H9 (cell line): ENCODE results near the gene MPP2. TPM values are rescaled to one million over a fixed set of nuclear protein-coding genes. Genes with fewer than 3 reads are reported as not detected.

Experiments used
- DNase-seq: peaks from one replicate; pipeline ENCODE4 v3.0.0-alpha.2; 2017
- H2AFZ ChIP-seq: one replicate; pipeline ENCODE4 v1.6.1; 2013; ENCODE audit warnings: mild to moderate bottlenecking, low read length, control low read depth, moderate library complexity
- H2AK5ac ChIP-seq: 2 replicates; pipeline ENCODE4 v1.6.1; 2013; ENCODE audit warnings: low read length, control low read depth, mixed read lengths; ENCODE audit not compliant: insufficient read length
- H2BK120ac ChIP-seq: one replicate; pipeline ENCODE4 v1.6.1; 2013; ENCODE audit warnings: low read depth, mild to moderate bottlenecking, low read length, control low read depth, inconsistent platforms; ENCODE audit not compliant: poor library complexity, severe bottlenecking
- H2BK12ac ChIP-seq: 2 replicates; pipeline ENCODE4 v1.6.1; 2013; ENCODE audit warnings: low read length, control low read depth, mixed read lengths, low read depth; ENCODE audit not compliant: insufficient read length
- H2BK15ac ChIP-seq: 2 replicates; pipeline ENCODE4 v1.6.1; 2013; ENCODE audit warnings: low read depth, low read length, control low read depth
- H2BK20ac ChIP-seq: one replicate; pipeline ENCODE4 v1.6.1; 2013; ENCODE audit warnings: low read depth, mild to moderate bottlenecking, low read length, control low read depth, inconsistent platforms; ENCODE audit not compliant: poor library complexity, severe bottlenecking
- H2BK5ac ChIP-seq: 2 replicates; pipeline ENCODE4 v1.6.1; 2013; ENCODE audit warnings: low read length, control low read depth, mixed read lengths; ENCODE audit not compliant: insufficient read length
- H3K14ac ChIP-seq: 2 replicates; pipeline ENCODE4 v1.6.1; 2013; ENCODE audit warnings: low read length, control low read depth; ENCODE audit not compliant: insufficient read depth
- H3K18ac ChIP-seq: 2 replicates; pipeline ENCODE4 v1.6.1; 2013; ENCODE audit warnings: low read depth, mild to moderate bottlenecking, mixed read lengths, low read length, control low read depth; ENCODE audit not compliant: insufficient read length
- H3K23ac ChIP-seq: 2 replicates; pipeline ENCODE4 v1.6.1; 2013; ENCODE audit warnings: low read length, control low read depth, mixed read lengths, low read depth; ENCODE audit not compliant: insufficient read length
- H3K23me2 ChIP-seq: 2 replicates; pipeline ENCODE4 v1.6.1; 2013; ENCODE audit warnings: low read depth, mild to moderate bottlenecking, mixed read lengths, low read length, control low read depth; ENCODE audit not compliant: insufficient read length, poor library complexity, severe bottlenecking
- H3K27ac ChIP-seq: 2 replicates; pipeline ENCODE4 v1.5.1; 2013; ENCODE audit warnings: low read length, control low read depth, mixed read lengths, low read depth; ENCODE audit not compliant: insufficient read length
- H3K27me3 ChIP-seq: 2 replicates; pipeline ENCODE4 v1.6.1; 2013; ENCODE audit warnings: low read length, control low read depth, inconsistent platforms; ENCODE audit not compliant: insufficient read depth
- H3K4ac ChIP-seq: 2 replicates; pipeline ENCODE4 v1.6.1; 2013; ENCODE audit warnings: low read depth, mild to moderate bottlenecking, control low read depth, inconsistent platforms, low read length, moderate library complexity
- H3K4me1 ChIP-seq: 2 replicates; pipeline ENCODE4 v1.6.1; 2013; ENCODE audit warnings: low read length, control low read depth, inconsistent platforms; ENCODE audit not compliant: insufficient read depth
- H3K4me2 ChIP-seq: 2 replicates; pipeline ENCODE4 v1.6.1; 2013; ENCODE audit warnings: low read length, control low read depth, mixed read lengths; ENCODE audit not compliant: insufficient read length, insufficient read depth
- H3K56ac ChIP-seq: 2 replicates; pipeline ENCODE4 v1.6.1; 2013; ENCODE audit warnings: low read depth, mild to moderate bottlenecking, mixed read lengths, low read length, control low read depth; ENCODE audit not compliant: insufficient read length
- H3K79me1 ChIP-seq: 2 replicates; pipeline ENCODE4 v1.6.1; 2013; ENCODE audit warnings: low read depth, mild to moderate bottlenecking, moderate library complexity, low read length, control low read depth, inconsistent platforms; ENCODE audit not compliant: insufficient read depth, poor library complexity, severe bottlenecking
- H3K79me2 ChIP-seq: 2 replicates; pipeline ENCODE4 v1.6.1; 2013; ENCODE audit warnings: low read length, control low read depth, inconsistent platforms; ENCODE audit not compliant: insufficient read depth
- H3K9ac ChIP-seq: 2 replicates; pipeline ENCODE4 v1.6.1; 2013; ENCODE audit warnings: low read length, control low read depth, mixed read lengths; ENCODE audit not compliant: insufficient read length; ENCODE audit errors: extremely low read depth
- H3K9me3 ChIP-seq: one replicate; pipeline ENCODE4 v1.6.1; 2013; ENCODE audit warnings: low read depth, low read length, inconsistent platforms; ENCODE audit not compliant: control insufficient read depth
- H3T11ph ChIP-seq: one replicate; pipeline ENCODE4 v1.6.1; 2013; ENCODE audit warnings: mild to moderate bottlenecking, low read length, control low read depth, inconsistent platforms
- H4K20me1 ChIP-seq: one replicate; pipeline ENCODE4 v1.6.1; 2013; ENCODE audit not compliant: control insufficient read depth, insufficient read length, insufficient read depth
- H4K5ac ChIP-seq: 2 replicates; pipeline ENCODE4 v1.6.1; 2013; ENCODE audit warnings: low read depth, mild to moderate bottlenecking, mixed read lengths, low read length, control low read depth; ENCODE audit not compliant: insufficient read length
- H4K8ac ChIP-seq: replicated peaks from 2 replicates; pipeline ENCODE4 v1.6.1; 2013; ENCODE audit warnings: low read length, control low read depth, mixed read lengths, low read depth; ENCODE audit not compliant: insufficient read length
- H4K91ac ChIP-seq: 2 replicates; pipeline ENCODE4 v1.6.1; 2013; ENCODE audit warnings: low read depth, mild to moderate bottlenecking, moderate library complexity, mixed read lengths, low read length, control low read depth; ENCODE audit not compliant: insufficient read length
- H3K27ac Mint-ChIP-seq, 3 experiments: 2 replicates in 2 of 3; 3 replicates in 1 of 3; pipeline ENCODE4 v1.8.0; 2020 to 2021; ENCODE audit warnings: mixed read lengths in 3 of 3, mild to moderate bottlenecking in 1 of 3, moderate library complexity in 1 of 3
- H3K27me3 Mint-ChIP-seq: 2 replicates; pipeline ENCODE4 v1.8.0; 2021; ENCODE audit warnings: low read depth, mild to moderate bottlenecking, moderate library complexity, mixed read lengths
- H3K36me3 Mint-ChIP-seq, 3 experiments: 2 replicates in 2 of 3; 3 replicates in 1 of 3; pipeline ENCODE4 v1.8.0; 2020 to 2021; ENCODE audit warnings: low read depth in 3 of 3, mixed read lengths in 3 of 3; ENCODE audit not compliant: insufficient read depth in 1 of 3
- H3K4me1 Mint-ChIP-seq, 2 experiments: 2 replicates each; pipeline ENCODE4 v1.8.0; 2020; ENCODE audit warnings: mixed read lengths in 2 of 2
- H3K4me3 Mint-ChIP-seq, 2 experiments: 2 replicates in 1 of 2; 3 replicates in 1 of 2; pipeline ENCODE4 v1.8.0; 2020 to 2021; ENCODE audit warnings: mild to moderate bottlenecking in 2 of 2, mixed read lengths in 2 of 2, moderate library complexity in 1 of 2
- H3K9me3 Mint-ChIP-seq, 2 experiments: 2 replicates in 1 of 2; 3 replicates in 1 of 2; pipeline ENCODE4 v1.8.0; 2020; ENCODE audit warnings: mild to moderate bottlenecking in 2 of 2, mixed read lengths in 2 of 2, moderate library complexity in 1 of 2
- WGBS: extraction: QIAGEN DNeasy Blood & Tissue Kit; methylation state at CpG from one replicate; pipeline ENCODE4 v1.1.7; 2013; ENCODE audit warnings: missing lambda C conversion rate, low lambda C conversion rate, mixed read lengths; ENCODE audit not compliant: insufficient read length; ENCODE audit errors: extremely low coverage; 5-methylcytosine and 5-hydroxymethylcytosine counted together
- total RNA-seq: library from RNA; stranded (reverse); gene quantifications from 2 replicates; pipeline ENCODE4 v1.2.1, GENCODE V29; 2021
- TF ChIP-seq, protein P1 (sequence below): fragments of 200-600 bp; sonication (generic); conservative IDR thresholded peaks from 3 replicates; pipeline ENCODE4 v1.8.0; 2021; ENCODE audit warnings: antibody characterized with exemption, mild to moderate bottlenecking

MPP2 gene
- total RNA-seq, 1 experiment from 2014 or later = 16.3 TPM

- H2BK120ac ChIP-seq = no peak overlapping the region
- H4K8ac ChIP-seq = no peak overlapping the region
- H3T11ph ChIP-seq = no peak overlapping the region
- 0 out of 2 replicates have a peak, but pooled peaks cover 2% of the 10 kb centered on the region for H3K79me2 ChIP-seq
- H4K20me1 ChIP-seq = no peaks in the 10 kb centered on the region
- Mint-ChIP-seq H3K4me3 (peak overlapping the region in 1 of 2 experiments; percentile 79; a peak in 3 of 5 replicates), H3K27me3 (peaks cover 63% of the 10 kb centered on the region), H3K27ac (peak overlapping the region in 1 of 3 experiments; percentile 54; a peak in 1 of 7 replicates), H3K9me3 (no peaks in the 10 kb centered on the region), H3K36me3 (peaks cover 6 to 8% (median 8%) of the 10 kb centered on the region in 3 experiments; a peak in 5 of 7 replicates), H3K4me1 (peaks cover 46 to 65% of the 10 kb centered on the region in 2 experiments)
- H3K9me3 ChIP-seq = no peaks in the 10 kb centered on the region
- no peak overlapping the region for H2BK15ac ChIP-seq
- TF ChIP-seq, protein P1, sequence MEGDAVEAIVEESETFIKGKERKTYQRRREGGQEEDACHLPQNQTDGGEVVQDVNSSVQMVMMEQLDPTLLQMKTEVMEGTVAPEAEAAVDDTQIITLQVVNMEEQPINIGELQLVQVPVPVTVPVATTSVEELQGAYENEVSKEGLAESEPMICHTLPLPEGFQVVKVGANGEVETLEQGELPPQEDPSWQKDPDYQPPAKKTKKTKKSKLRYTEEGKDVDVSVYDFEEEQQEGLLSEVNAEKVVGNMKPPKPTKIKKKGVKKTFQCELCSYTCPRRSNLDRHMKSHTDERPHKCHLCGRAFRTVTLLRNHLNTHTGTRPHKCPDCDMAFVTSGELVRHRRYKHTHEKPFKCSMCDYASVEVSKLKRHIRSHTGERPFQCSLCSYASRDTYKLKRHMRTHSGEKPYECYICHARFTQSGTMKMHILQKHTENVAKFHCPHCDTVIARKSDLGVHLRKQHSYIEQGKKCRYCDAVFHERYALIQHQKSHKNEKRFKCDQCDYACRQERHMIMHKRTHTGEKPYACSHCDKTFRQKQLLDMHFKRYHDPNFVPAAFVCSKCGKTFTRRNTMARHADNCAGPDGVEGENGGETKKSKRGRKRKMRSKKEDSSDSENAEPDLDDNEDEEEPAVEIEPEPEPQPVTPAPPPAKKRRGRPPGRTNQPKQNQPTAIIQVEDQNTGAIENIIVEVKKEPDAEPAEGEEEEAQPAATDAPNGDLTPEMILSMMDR = no peak
- no peak overlapping the region for H3K4ac ChIP-seq
- H3K14ac ChIP-seq = no peak overlapping the region
- no peak overlapping the region for H3K18ac ChIP-seq
- DNase-seq = no peak
- H3K4me1 ChIP-seq = peaks cover 3% of the 10 kb centered on the region; the same call in 1 of the 2 replicates
- H2AK5ac ChIP-seq = no peak overlapping the region
- no peak overlapping the region for H2BK20ac ChIP-seq
- no peak overlapping the region for H2BK5ac ChIP-seq
- H3K56ac ChIP-seq = no peak overlapping the region
- H3K79me1 ChIP-seq = no peaks in the 10 kb centered on the region
- H3K23me2 ChIP-seq = peaks cover 31% of the 10 kb centered on the region
- no peak overlapping the region for H3K4me2 ChIP-seq
- no peak overlapping the region for H4K5ac ChIP-seq
- no CpG with 5 or more reads among the region's 7 CpGs for WGBS
- H2BK12ac ChIP-seq = no peak overlapping the region
- H3K9ac ChIP-seq = no peak overlapping the region
- H3K23ac ChIP-seq = no peak overlapping the region
- H4K91ac ChIP-seq = no peak overlapping the region
- H3K27ac ChIP-seq = no peak overlapping the region
- H2AFZ ChIP-seq = no peak overlapping the region
- no peaks in the 10 kb centered on the region for H3K27me3 ChIP-seq
Measured at GRCh38 chr17:43901861-43902589, 5.3 kb downstream of the MPP2 start.
